Stimulated activated CD8-positive, alpha-beta memory T cell treated with anti-CD3 and anti-CD28 coated beads, Interleukin-7, amount 100 ng/mL, for 4 hours (primary cell): Measurements from ENCODE around the gene MRS2.

Source experiments
- DNase-seq, 2 donors: peaks; one replicate each; pipeline ENCODE4 v3.0.0-alpha.2; 2020; ENCODE audit warnings: low read depth in 2 of 2

The MRS2 gene

GRCh38 chr6:24430086-24430485, 27.4 kb downstream of the MRS2 start:
- no peak for DNase-seq

- no peak for DNase-seq
These were observed 28.3 kb downstream of the MRS2 start for GRCh38 chr6:24431045-24431451.

GRCh38 chr6:24432611-24433010, 29.9 kb downstream of the MRS2 start:
- no peak for DNase-seq

GRCh38 chr6:24436979-24437378, 34.2 kb downstream of the MRS2 start:
- DNase-seq: no peak

- DNase-seq: no peak
These were observed 37.3 kb downstream of the MRS2 start for GRCh38 chr6:24439858-24440539.

GRCh38 chr6:24440897-24441598, 38.3 kb downstream of the MRS2 start:
- no peak for DNase-seq

GRCh38 chr6:24441599-24441904, 38.8 kb downstream of the MRS2 start:
- no peak for DNase-seq

GRCh38 chr6:24444588-24444987, 41.9 kb downstream of the MRS2 start:
- DNase-seq: no peak

- no peak for DNase-seq
These were observed 43.0 kb downstream of the MRS2 start for GRCh38 chr6:24445704-24446103.

- DNase-seq: no peak
These were observed 43.9 kb downstream of the MRS2 start for GRCh38 chr6:24446670-24447069.

GRCh38 chr6:24448396-24448795, 45.7 kb downstream of the MRS2 start:
- no peak for DNase-seq

GRCh38 chr6:24448828-24449525, 46.2 kb downstream of the MRS2 start:
- DNase-seq: no peak

GRCh38 chr6:24451581-24452388, 49.0 kb downstream of the MRS2 start:
- DNase-seq: no peak

- DNase-seq: no peak
These were observed 51.2 kb downstream of the MRS2 start for GRCh38 chr6:24453921-24454320.

- DNase-seq: no peak
These were observed 51.7 kb downstream of the MRS2 start for GRCh38 chr6:24454452-24454851.

GRCh38 chr6:24455061-24455460, 52.3 kb downstream of the MRS2 start:
- DNase-seq: no peak

- no peak for DNase-seq
These were observed 55.4 kb downstream of the MRS2 start for GRCh38 chr6:24458134-24458533.

GRCh38 chr6:24458941-24459340, 56.2 kb downstream of the MRS2 start:
- DNase-seq: no peak

- no peak for DNase-seq
These were observed 58.2 kb downstream of the MRS2 start for GRCh38 chr6:24460966-24461365.

GRCh38 chr6:24464253-24465038, 61.7 kb downstream of the MRS2 start:
- no peak for DNase-seq

- DNase-seq: no peak
These were observed 67.1 kb downstream of the MRS2 start for GRCh38 chr6:24469811-24470210.
